NCI-H2227 (cell line): ENCODE data around the gene TNNI2.

Source experiments
- DNase-seq: peaks from one replicate; lab custom pipeline; 2025; ENCODE audit not compliant: unreplicated experiment; lab: John Stamatoyannopoulos, UW

The TNNI2 gene

GRCh38 chr11:1844221-1845094 lies 5.7 kb downstream of the TNNI2 start:
- no peak for DNase-seq

GRCh38 chr11:1845095-1845429 lies 6.3 kb downstream of the TNNI2 start:
- no peak for DNase-seq

GRCh38 chr11:1845561-1846452 lies 7.0 kb downstream of the TNNI2 start:
- no peak for DNase-seq

GRCh38 chr11:1846453-1846932 lies 7.7 kb downstream of the TNNI2 start:
- DNase-seq = no peak

- no peak for DNase-seq
Measured at GRCh38 chr11:1847006-1847735, 8.4 kb downstream of the TNNI2 start.

GRCh38 chr11:1847926-1848639 lies 9.3 kb downstream of the TNNI2 start:
- no peak for DNase-seq

- no peak for DNase-seq
Measured at GRCh38 chr11:1848640-1849430, 10.1 kb downstream of the TNNI2 start.

- no peak for DNase-seq
Measured at GRCh38 chr11:1851468-1852180, 12.8 kb downstream of the TNNI2 start.

- no peak for DNase-seq
Measured at GRCh38 chr11:1852271-1852876, 13.6 kb downstream of the TNNI2 start.

GRCh38 chr11:1852877-1853276 lies 14.1 kb downstream of the TNNI2 start, which contains the start of gene LSP1:
LSP1 (plus strand) TSS chr11:1853084; CDS start chr11:1853145, 61 bp downstream.
- no peak for DNase-seq

- no peak for DNase-seq
Measured at GRCh38 chr11:1853376-1854131, 14.8 kb downstream of the TNNI2 start.

GRCh38 chr11:1854132-1854948 lies 15.6 kb downstream of the TNNI2 start:
- DNase-seq = no peak

- DNase-seq = no peak
Measured at GRCh38 chr11:1854949-1855885, 16.4 kb downstream of the TNNI2 start.

- DNase-seq = no peak
Measured at GRCh38 chr11:1855886-1856265, 17.1 kb downstream of the TNNI2 start.

GRCh38 chr11:1856306-1857005 lies 17.7 kb downstream of the TNNI2 start:
- DNase-seq = no peak
